Measurements from ENCODE around the gene RTL9. TPM values are rescaled to one million over a fixed set of nuclear protein-coding genes. Genes with fewer than 3 reads are reported as not detected.

The RTL9 gene
- total and polyA plus RNA-seq, 2 donors (not counting 3 experiments of a cell fraction or from before 2014, with no cell fraction given), result not detected

- no peak overlapping the region for H2AFZ ChIP-seq (ENCODE audit: low read depth, low read length)
- H3K9ac ChIP-seq (replicated peaks; ENCODE audit: extremely low read depth, insufficient read depth, low read length), result no peak overlapping the region
- no peaks in the 10 kb centered on the region for H3K9me3 ChIP-seq (replicated peaks; ENCODE audit: control insufficient read depth, insufficient read depth, low read length)
- H3K9me1 ChIP-seq (replicated peaks; ENCODE audit: control insufficient read depth, extremely low read depth, insufficient read depth, low read length), result no peaks in the 10 kb centered on the region
- no peaks in the 10 kb centered on the region for H3K36me3 ChIP-seq (ENCODE audit: control insufficient read depth in 2 of 2, extremely low read depth in 1 of 2, insufficient read depth in 2 of 2, low read length in 2 of 2)
- no peaks in the 10 kb centered on the region for H4K20me1 ChIP-seq (replicated peaks; ENCODE audit: control insufficient read depth, extremely low read depth, insufficient read depth, low read length)
- no peak for FAIRE-seq
- H3K4me2 ChIP-seq (ENCODE audit: insufficient read depth, low read length), result no peak overlapping the region
- dilution Hi-C loops (cut with MboI; ENCODE audit: extremely low pct_ligation_motif_present, low sequenced_read_pairs), result no loop called here
- H3K4me1 ChIP-seq (ENCODE audit: control insufficient read depth, extremely low read depth, insufficient read depth, low read length), result no peaks in the 10 kb centered on the region
- peaks cover 0 to 2% of the 10 kb centered on the region in 2 experiments for H3K27me3 ChIP-seq (ENCODE audit: control insufficient read depth in 2 of 2, insufficient read depth in 2 of 2, low read length in 2 of 2)
- ChIA-PET POLR2A (no interaction called here), CTCF (interaction anchor here (1.1 to 1.3 kb wide), 2 partner anchors 241 to 245 kb away, joined by 4 to 6 read pairs; no protein-coding TSS in a partner anchor)
- no peak overlapping the region for H3K4me3 ChIP-seq (replicated peaks in 1 of 3; ENCODE audit: insufficient read depth in 1 of 3, low read depth in 1 of 3, low read length in 3 of 3)
- H3K27ac ChIP-seq (ENCODE audit: insufficient read depth, low read depth, low read length), result no peak overlapping the region
- no peaks in the 10 kb centered on the region for H3K79me2 ChIP-seq (ENCODE audit: control insufficient read depth, insufficient read depth, low read length)
- BruUV-seq (replicated peaks), result no TSS peak
- intact Hi-C loops (cut with micrococcal nuclease), result no loop called here
- no peak for TF ChIP-seq POLR2A (IDR thresholded peaks at IDR 0.05; ENCODE audit: low read depth, low read length)
- no peak for TF ChIP-seq POLR2AphosphoS5 (IDR thresholded peaks at IDR 0.05; ENCODE audit: insufficient read depth, low read depth, low read length)
- no peak for TF ChIP-seq EZH2 (IDR thresholded peaks at IDR 0.05; ENCODE audit: borderline replicate concordance, low read depth, low read length, severe bottlenecking)
- no peak for TF ChIP-seq GATA2 (IDR thresholded peaks at IDR 0.05; ENCODE audit: insufficient read depth, insufficient read length, low read depth, low read length)
- no peak for TF ChIP-seq CTCF (IDR thresholded peaks at IDR 0.05; ENCODE audit: extremely low read depth in 1 of 2, insufficient read depth in 1 of 2, low read depth in 1 of 2, low read length in 2 of 2)
- no peak for TF ChIP-seq FOS (IDR thresholded peaks at IDR 0.05; ENCODE audit: borderline replicate concordance, insufficient read depth, low read length)
- TF ChIP-seq JUN (IDR thresholded peaks at IDR 0.05; ENCODE audit: borderline replicate concordance, insufficient read depth, insufficient read length, low read depth), result no peak
- TF ChIP-seq MAX (IDR thresholded peaks at IDR 0.05; ENCODE audit: insufficient read depth, insufficient read length), result no peak
- no peak for TF ChIP-seq MYC (IDR thresholded peaks at IDR 0.05; ENCODE audit: low read depth, low read length)
- no peak for DNase-seq (ENCODE audit: low read depth, low spot score)
Measured at GRCh38 chrX:110401135-110401534, 42.5 kb downstream of the RTL9 start.
